Hepatocyte (in vitro differentiated cells): ENCODE data around the gene UBE2QL1.

Source experiments
- CTCF ChIP-seq: fragments of 200-600 bp; sonication (generic); IDR thresholded peaks from 2 replicates; pipeline ENCODE4 v1.5.1; 2016; ENCODE audit warnings: antibody characterized with exemption, mild to moderate bottlenecking; ENCODE audit not compliant: poor library complexity
- EZH2 ChIP-seq: fragments of 200-600 bp; sonication (generic); IDR thresholded peaks from 2 replicates; pipeline ENCODE4 v1.6.1; 2016; ENCODE audit warnings: antibody characterized with exemption, mild to moderate bottlenecking, borderline replicate concordance

GRCh38 chr5:6403416-6403815 is 45.2 kb upstream of the UBE2QL1 start:
- TF ChIP-seq CTCF (no peak), EZH2 (no peak)
